NCI-H1694 (cell line): ENCODE data around the gene GAS2.
A peak's percentile ranks its signal among the peaks of the same experiment; 100 is the strongest.

Source experiments
- DNase-seq: peaks from one replicate; lab custom pipeline; 2025; lab: John Stamatoyannopoulos, UW

GAS2 gene

DNA sequence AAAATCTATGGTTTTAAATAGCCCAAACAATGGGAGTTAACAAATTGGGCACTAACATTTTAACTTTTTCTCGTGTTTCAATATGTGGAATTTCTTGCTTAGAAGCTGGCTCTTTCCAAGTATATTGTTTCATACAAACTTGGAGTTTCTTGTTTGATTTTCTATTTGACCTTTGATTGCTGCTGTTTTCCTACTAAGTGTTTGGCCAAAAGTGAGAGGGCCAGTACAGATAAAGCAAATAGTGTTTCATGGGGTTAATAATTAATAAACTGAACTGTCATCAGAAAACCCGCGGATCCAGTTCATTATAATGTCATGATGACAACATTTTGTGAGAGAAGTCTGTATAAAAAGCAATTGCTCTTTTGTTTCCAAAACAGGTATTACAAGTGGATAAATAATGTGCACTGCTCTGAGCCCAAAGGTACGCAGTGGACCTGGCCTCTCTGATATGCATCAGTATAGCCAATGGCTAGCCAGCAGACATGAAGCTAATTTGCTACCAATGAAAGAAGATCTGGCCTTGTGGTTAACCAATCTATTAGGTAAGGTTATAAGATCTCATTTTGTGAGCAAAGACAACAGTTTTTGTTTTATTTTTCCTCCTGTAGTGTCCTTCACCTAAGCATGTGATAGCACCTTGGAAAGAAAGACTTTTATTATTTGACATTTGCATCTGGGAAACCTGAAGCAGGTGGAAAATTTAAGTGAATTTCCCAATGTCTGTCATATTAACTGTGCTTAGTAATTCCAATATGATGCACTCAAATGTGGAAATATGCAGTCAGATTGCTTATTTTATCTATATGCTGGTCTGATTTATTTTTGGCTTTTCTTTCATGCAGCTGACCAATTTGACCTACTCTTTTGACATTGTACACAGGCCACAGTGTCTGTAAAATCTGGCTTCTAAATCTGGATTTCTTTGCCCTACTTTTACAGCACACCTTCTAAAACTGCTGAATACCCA is 8.3 kb downstream of the GAS2 start:
- no peak for DNase-seq

DNA sequence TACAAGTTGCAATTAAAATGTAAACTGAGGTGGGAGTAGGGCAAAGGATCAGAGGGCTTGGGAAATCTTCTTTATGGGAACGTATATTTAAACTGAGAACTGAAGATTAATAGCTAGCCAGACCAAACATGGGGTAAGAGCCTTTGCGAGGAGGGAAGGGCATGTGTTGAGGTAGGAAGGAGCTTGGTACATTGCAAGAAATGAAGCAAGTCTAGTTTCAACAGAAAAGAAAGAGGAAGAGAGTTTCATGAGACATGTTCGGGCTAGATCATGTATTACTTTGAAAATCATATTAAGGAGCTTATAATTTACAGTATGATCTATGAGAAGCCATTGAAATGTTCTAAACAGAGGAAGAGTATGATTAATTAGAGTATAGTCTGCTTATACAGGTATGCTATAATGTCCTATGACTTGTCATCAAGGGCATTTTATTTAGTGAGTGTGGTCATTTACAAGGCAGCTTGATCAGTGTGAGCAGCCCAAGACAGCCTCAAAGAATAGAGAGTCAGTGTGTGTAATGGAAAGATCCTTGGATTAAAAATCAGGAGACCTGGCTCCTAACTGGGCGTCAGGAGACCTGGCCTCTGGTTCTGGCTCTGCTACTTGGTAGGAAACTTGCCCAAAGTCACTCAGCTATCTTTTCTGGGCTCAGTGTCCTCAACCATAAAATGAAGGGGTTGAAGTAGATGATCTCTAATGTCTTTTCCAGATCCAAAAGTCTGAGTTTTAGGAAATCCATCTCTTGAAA is 10.9 kb downstream of the GAS2 start:
- DNase-seq = no peak

DNA sequence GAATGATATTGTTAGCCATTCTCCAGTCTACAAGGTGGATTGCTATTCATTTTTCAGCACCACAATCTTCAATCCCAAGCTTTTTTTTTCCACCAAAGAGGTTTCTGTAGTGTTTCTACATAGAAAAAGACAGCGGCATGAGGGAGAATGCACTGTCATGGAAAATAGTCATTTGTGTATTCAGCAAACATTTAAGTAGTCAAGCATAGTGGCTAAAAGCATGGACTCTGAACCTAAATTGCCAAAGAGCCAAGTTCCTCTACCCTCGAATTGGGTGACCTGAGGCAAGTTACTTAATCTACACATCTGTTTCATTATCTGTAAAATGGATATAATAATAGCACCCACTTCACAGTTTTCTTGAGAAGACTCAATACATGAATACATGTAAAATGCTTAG is 14.2 kb downstream of the GAS2 start:
- DNase-seq = no peak

GRCh38 chr11:22681281-22681812 is 14.9 kb downstream of the GAS2 start:
- no peak for DNase-seq

- no peak for DNase-seq
These were observed 17.7 kb downstream of the GAS2 start for GRCh38 chr11:22684082-22684481.

- DNase-seq = no peak
These were observed 18.7 kb downstream of the GAS2 start for GRCh38 chr11:22685111-22685510.

GRCh38 chr11:22688914-22689313 is 22.5 kb downstream of the GAS2 start:
- no peak for DNase-seq

DNA sequence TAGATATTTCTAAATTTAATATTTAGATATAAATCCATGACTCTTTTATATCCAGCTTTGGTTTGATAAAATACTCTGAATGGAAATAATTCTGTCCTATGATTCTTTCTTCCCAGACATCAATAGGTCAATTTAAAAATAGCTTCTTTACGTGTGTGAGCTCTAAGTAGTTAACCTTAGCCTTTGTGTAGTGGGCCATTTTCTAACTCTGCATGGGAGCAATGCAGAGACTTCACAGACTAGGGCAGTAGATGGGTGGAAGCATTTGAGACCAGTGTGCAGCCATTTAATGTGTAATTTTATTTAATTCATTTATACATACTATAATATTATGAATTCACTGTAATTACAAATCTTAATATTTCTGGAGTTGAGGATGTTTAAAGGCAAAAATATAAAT is 23.8 kb downstream of the GAS2 start:
- DNase-seq = no peak

DNA sequence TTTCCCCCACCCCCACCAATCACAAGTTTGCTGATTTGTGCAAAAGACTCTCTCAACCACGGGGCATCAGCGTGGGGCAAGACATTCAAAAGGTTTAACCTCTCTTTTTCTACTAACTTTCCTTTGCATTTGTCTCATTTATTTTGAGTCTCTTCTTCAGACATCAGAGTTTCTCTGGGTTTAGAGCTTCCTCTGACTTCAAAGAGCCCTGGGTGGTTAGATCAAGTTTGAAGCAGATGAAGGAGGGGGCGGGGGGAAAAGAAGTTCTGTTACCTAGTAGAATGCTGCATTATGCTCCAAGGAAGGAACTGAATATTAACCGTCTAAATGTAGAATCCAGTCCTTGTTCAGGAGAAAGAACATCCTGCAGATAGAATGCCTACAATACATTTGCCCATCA is 24.5 kb downstream of the GAS2 start:
- no peak for DNase-seq

DNA sequence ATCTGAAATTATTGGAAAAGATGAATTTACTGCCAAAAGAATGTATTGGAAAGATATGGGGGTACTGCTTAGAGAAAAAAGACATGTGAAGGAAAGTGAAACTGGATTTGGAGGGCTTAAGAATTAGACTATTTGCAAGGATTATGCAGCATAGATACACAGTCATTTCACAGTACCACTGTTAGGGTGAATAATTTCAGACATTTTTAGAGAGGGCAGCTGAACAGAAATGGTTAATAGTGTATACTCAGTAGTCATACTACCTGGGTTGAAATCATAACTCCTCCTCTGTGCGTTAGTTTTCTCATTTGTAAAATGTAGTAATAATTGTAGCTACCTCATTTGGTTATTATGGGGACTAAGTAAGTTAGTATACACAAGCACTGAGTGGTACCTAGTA is 33.0 kb downstream of the GAS2 start:
- DNase-seq = no peak

DNA sequence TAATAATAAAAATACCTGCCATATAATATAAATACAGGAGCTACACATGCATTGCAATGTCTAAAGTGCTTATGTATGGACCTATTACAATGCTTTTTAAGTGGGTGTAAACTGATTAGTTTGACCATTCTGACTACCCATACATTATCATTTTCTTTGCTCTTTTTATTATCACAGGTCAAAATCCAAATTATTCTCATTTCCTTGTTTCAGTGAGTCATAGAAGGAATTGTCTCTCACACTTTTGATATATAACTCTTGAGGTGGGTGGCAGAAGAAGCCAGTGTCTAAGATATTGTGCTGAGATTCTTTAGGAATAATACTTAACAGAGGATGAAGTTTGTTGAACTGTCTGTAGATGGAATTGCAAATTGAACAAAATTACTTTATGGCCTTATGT is 35.6 kb downstream of the GAS2 start:
- no peak for DNase-seq

DNA sequence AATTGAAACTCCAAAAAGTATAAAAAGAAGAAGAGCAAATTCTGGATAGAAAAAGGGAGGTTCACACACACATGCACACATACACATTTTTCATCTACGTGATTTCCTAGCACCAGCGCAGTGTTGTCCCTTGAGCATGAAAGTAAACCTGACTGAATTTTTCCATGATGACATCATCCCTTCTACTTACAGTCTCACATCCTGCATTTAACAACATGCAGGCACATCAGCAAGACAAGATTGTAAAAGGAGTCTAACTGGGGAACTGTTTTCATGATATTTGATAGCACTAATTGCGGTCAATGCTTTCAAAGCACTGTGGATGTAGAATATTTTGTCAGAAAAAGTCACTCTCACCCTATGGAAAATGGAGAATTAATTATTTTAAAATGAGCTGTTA is 36.6 kb downstream of the GAS2 start:
- no peak for DNase-seq

- no peak for DNase-seq
These were observed 37.2 kb downstream of the GAS2 start for GRCh38 chr11:22703591-22703990.

DNA sequence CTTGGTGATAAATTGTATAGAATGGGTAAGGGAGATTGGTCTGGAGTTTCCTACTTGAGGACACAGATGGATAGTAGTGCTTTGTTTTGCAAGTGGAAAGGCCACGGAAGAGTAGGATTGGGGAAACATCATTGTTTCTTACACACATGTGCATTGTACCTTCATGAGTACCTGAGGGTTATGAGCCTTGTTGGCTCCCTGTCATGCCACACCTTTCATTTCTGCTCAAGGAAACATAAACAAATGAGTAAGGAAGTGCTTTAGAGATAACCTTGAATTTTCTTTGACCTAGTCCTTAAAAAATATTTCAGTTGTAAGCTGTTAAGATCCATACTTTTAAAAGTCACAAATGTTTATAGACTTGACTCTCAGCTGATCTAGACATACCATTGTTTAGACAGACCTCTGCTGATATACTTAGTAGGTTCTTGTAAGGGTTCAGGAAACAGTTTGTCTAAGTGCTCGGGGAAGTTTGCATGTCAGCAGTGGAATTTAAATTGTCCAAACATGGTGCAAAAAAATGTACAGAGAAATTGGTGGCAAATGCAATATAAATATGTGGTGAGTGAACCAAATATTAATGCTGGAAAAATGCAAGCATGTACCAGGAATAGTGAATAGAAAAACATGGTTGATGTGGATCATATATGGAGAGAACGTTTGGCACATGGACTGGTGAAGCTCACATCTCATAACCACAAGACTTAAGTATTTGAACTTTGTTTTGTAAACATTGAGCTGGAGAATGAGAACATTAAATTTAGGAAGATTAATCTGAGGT is 40.9 kb downstream of the GAS2 start:
- no peak for DNase-seq

DNA sequence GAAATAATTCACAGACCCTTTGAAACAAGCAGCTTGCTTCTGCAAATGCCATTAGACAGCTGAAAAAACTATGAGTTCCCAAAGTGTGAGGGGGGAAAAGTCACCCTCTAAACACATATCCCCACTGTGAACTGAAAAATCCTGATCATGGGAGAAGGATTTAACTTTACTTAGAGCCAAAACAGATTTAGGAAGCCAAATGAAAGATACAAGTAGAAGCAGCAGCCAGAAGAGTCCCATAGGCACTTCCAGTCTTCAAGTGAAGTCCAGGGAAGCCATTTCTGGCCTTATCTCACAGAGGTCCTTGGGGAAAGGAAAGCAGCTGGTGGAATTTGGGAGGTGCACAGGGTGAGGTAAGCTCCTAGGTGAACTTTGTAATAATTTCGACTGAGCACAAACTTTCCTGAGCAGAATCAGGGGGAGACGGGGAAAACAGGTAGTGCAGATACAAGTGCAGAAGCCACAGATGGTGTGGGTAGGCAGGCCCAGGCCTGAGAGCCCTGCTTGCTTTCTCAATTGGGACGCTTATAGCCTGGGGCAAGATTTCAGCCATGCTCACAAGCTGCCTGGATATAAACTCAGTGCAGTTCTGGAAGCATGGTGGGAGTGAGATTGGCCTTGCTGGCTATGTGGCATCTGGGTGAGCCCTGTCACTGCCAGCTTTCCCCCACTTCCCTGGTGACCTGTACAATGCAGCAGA is 44.8 kb downstream of the GAS2 start:
- peak; percentile 37 for DNase-seq

- DNase-seq = no peak
These were observed 45.5 kb downstream of the GAS2 start for GRCh38 chr11:22711880-22712279.

- no peak for DNase-seq
These were observed 46.9 kb downstream of the GAS2 start for GRCh38 chr11:22713336-22713735.

GRCh38 chr11:22715971-22716370 is 49.6 kb downstream of the GAS2 start:
- DNase-seq = no peak

- DNase-seq = no peak
These were observed 54.0 kb downstream of the GAS2 start for GRCh38 chr11:22720457-22720856.

DNA sequence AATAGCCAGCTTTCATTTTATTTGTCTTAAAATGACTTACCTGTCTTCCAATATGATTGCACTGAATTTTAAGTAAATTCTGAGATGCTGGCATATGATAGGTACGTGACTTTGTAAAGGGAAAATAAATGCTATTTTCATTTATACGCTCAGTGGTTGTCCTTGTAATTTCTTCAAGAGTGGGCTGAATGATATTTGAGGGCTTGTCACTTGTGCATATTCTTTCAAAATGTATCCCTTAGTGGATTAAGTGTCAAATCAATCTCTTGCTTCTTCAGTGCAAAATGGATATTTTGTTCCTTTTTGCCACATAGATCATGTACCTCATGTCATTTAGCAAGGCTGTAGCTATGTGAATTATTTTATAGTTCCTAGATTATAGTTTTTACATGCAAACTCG is 56.9 kb downstream of the GAS2 start:
- no peak for DNase-seq

GRCh38 chr11:22725079-22725478 is 58.7 kb downstream of the GAS2 start:
- DNase-seq = no peak
